HUES64 (cell line): ENCODE data around the gene FGFR2. TPM values are rescaled to one million over a fixed set of nuclear protein-coding genes. Genes with fewer than 3 reads are reported as not detected.

Source experiments
- H3K27ac ChIP-seq: 2 replicates; pipeline ENCODE4 v1.7.0; 2013; ENCODE audit warnings: low read depth, low read length, inconsistent platforms
- H3K27me3 ChIP-seq: 2 replicates; pipeline ENCODE4 v1.6.1; 2013; ENCODE audit warnings: mild to moderate bottlenecking, low read length; ENCODE audit not compliant: insufficient read depth
- H3K36me3 ChIP-seq: 2 replicates; pipeline ENCODE4 v1.6.1; 2013; ENCODE audit warnings: mild to moderate bottlenecking, low read length; ENCODE audit not compliant: insufficient read depth
- H3K4me1 ChIP-seq: 2 replicates; pipeline ENCODE4 v1.6.1; 2013; ENCODE audit warnings: mild to moderate bottlenecking, low read length, moderate library complexity; ENCODE audit not compliant: insufficient read depth
- H3K4me3 ChIP-seq: 2 replicates; pipeline ENCODE4 v1.5.1; 2013; ENCODE audit warnings: mild to moderate bottlenecking, low read length, moderate library complexity
- H3K9ac ChIP-seq: 2 replicates; pipeline ENCODE4 v1.6.1; 2013; ENCODE audit warnings: mild to moderate bottlenecking, low read depth, low read length
- H3K9me3 ChIP-seq: 2 replicates; pipeline ENCODE4 v1.6.1; 2013; ENCODE audit warnings: low read depth, low read length; ENCODE audit not compliant: insufficient read depth
- WGBS: fragments of 150-250, 120-280 bp; methylation state at CpG from one replicate; pipeline ENCODE4 v1.1.7; 2013; ENCODE audit warnings: missing lambda C conversion rate; 5-methylcytosine and 5-hydroxymethylcytosine counted together
- polyA plus RNA-seq, 2 experiments: library from polyadenylated mRNA; stranded (reverse); fragments of 50-300 nt; gene quantifications; one replicate each; pipeline ENCODE4 v1.2.3, GENCODE V29; 2013

The FGFR2 gene
- 45.7 TPM for polyA plus RNA-seq (2013, experiment 1 of 2)
- 46.9 TPM for polyA plus RNA-seq (2013, experiment 2 of 2)

- Histone ChIP-seq H3K9me3 (no peaks in the 10 kb centered on the region), H3K9ac (peak within 1 kb of the TSS; percentile 87), H3K4me1 (peaks cover 52% of the 10 kb centered on the region), H3K4me3 (peak within 1 kb of the TSS; percentile 80), H3K27ac (peak within 1 kb of the TSS; percentile 100), H3K27me3 (peaks cover 13% of the 10 kb centered on the region; the same call in 1 of the 2 replicates), H3K36me3 (peaks cover 10% of the 10 kb centered on the region)
- WGBS, result under 1% methylated on average over 92 of the region's 92 CpGs
Observed at GRCh38 chr10:121598263-121599249, at the start of gene FGFR2. Gene FGFR2, minus strand, starts transcription at chr10:121598444. Its CDS starts 4,627 bp downstream, at chr10:121593817.

DNA sequence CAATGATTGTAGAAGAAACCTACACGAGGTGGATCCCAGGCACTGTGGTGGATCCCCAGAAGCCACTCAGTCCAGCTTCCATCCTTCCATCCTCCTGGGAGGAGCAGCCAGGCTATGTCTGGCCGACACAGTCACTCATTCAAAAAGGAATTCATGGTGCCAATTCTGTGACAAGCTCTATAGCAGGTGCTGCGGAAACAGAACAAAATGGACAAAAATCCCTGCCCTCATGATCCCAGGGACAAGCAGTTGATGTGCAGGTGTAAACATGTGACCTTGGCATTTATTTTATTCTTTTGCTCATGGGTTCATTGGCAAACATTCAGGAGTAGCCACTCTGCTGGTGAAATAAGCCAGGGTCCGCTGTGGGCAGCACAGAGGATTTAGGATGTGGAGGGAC is 49.2 kb upstream of the FGFR2 start:
- Histone ChIP-seq H3K4me1 (no peaks in the 10 kb centered on the region; the same call in 1 of the 2 replicates), H3K9me3 (no peaks in the 10 kb centered on the region), H3K27me3 (no peaks in the 10 kb centered on the region), H3K27ac (no peak overlapping the region), H3K9ac (no peak overlapping the region), H3K4me3 (no peak overlapping the region), H3K36me3 (no peaks in the 10 kb centered on the region)
- WGBS, result 93% methylated on average over 4 of the region's 4 CpGs

DNA sequence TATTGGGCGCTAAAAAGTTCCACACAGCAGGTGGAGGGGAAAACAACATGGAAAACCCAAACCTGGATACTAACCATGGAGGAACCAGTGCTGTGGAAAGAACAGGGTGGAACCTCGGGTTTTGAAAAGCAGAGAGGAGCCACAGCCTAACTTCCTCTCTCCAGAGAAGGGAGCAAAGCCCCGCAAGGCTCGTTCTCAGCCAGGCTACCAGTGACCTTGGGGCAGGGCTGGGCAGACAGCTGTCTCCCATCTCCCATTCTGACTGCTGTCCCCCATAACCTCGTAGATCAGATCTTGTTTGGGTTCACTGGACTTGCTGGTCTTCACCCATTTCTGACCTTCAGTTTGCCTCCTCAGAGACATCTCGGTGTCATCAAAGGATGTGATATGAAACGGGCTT is 47.5 kb upstream of the FGFR2 start:
- Histone ChIP-seq H3K9ac (no peak overlapping the region), H3K27ac (no peak overlapping the region), H3K9me3 (no peaks in the 10 kb centered on the region), H3K4me3 (no peak overlapping the region), H3K36me3 (no peaks in the 10 kb centered on the region), H3K4me1 (no peaks in the 10 kb centered on the region; the same call in 1 of the 2 replicates), H3K27me3 (no peaks in the 10 kb centered on the region)
- 97% methylated on average over 7 of the region's 7 CpGs for WGBS

DNA sequence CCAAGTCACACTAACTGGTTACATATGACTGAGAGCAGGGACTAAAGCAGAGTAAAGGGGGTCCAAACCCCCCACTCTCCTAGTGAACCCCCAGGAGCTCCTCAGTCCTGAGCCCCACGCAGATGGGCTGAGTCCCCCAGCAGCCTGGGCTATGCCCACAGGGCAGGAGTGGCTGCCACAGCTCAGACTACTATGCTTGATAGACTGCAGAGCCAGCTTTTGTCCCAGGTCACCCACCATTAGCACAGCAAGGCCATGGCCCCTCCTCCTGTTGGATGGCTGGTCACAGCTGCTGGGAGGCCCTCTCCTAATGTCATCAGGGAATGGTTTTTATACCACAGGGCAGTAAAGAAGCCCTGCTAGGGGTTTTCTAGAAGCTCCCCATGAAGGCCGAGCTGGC is 46.3 kb upstream of the FGFR2 start:
- no peak overlapping the region for H3K9ac ChIP-seq
- H3K27me3 ChIP-seq, result no peaks in the 10 kb centered on the region
- no peak overlapping the region for H3K4me3 ChIP-seq
- H3K4me1 ChIP-seq, result no peaks in the 10 kb centered on the region; the same call in 1 of the 2 replicates
- WGBS, result 84% methylated on average over 2 of the region's 2 CpGs
- H3K27ac ChIP-seq, result no peak overlapping the region
- no peaks in the 10 kb centered on the region for H3K36me3 ChIP-seq
- H3K9me3 ChIP-seq, result no peaks in the 10 kb centered on the region

GRCh38 chr10:121640266-121640665 is 42.0 kb upstream of the FGFR2 start:
- H3K4me3 ChIP-seq, result no peak overlapping the region
- H3K9ac ChIP-seq, result no peak overlapping the region
- no peak overlapping the region for H3K27ac ChIP-seq
- H3K9me3 ChIP-seq, result peaks cover 11% of the 10 kb centered on the region; the same call in 1 of the 2 replicates
- WGBS, result 97% methylated on average over 3 of the region's 3 CpGs
- H3K27me3 ChIP-seq, result no peaks in the 10 kb centered on the region
- H3K36me3 ChIP-seq, result no peaks in the 10 kb centered on the region
- no peaks in the 10 kb centered on the region for H3K4me1 ChIP-seq

DNA sequence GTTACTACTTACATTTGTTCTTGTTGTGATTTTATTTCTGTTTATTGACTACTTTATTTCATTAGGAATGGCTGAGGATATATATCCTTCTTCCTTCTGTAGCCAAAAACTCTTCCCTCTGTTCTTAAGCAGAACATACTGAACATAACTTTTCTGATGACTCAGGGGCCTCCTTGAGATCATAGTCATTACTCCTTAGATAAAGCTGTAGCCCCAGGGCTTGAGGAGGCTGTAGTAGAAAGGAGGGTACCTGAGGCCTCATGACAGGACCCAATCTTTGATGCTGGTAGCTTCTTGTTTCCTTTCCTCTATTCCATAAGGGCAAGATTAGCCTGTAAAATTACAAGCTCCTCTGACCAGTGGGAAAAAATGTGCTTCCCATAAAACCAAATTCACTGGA is 41.2 kb upstream of the FGFR2 start:
- no peaks in the 10 kb centered on the region for H3K27me3 ChIP-seq
- H3K9ac ChIP-seq, result no peak overlapping the region
- no peak overlapping the region for H3K27ac ChIP-seq
- no peaks in the 10 kb centered on the region for H3K4me1 ChIP-seq
- no peak overlapping the region for H3K4me3 ChIP-seq
- no peaks in the 10 kb centered on the region for H3K36me3 ChIP-seq
- peaks cover 11% of the 10 kb centered on the region; the same call in 1 of the 2 replicates for H3K9me3 ChIP-seq

DNA sequence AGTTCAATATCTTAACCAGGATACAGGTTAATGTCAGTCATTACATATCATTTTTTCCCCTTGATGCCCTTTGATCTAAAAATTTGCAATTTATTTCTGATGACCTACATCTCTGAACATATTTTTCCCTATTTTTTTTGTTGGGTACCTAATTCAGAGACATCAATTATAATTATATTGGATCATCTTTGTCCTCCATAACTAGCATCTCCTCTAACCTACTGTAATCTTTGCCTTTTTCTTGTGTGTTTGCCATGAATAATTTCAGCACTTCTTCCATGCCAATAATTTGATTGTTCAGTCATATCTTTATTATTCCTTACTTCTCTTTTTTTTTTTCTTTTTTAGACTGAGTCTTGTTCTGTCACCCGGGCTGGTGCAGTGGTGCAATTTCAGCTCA is 39.2 kb upstream of the FGFR2 start:
- no peak overlapping the region for H3K4me3 ChIP-seq
- no peak overlapping the region for H3K27ac ChIP-seq
- H3K4me1 ChIP-seq, result no peaks in the 10 kb centered on the region
- H3K27me3 ChIP-seq, result no peaks in the 10 kb centered on the region
- H3K9ac ChIP-seq, result no peak overlapping the region
- WGBS, result 96% methylated on average over 1 of the region's 1 CpG
- H3K36me3 ChIP-seq, result no peaks in the 10 kb centered on the region
- peaks cover 11% of the 10 kb centered on the region; the same call in 1 of the 2 replicates for H3K9me3 ChIP-seq

DNA sequence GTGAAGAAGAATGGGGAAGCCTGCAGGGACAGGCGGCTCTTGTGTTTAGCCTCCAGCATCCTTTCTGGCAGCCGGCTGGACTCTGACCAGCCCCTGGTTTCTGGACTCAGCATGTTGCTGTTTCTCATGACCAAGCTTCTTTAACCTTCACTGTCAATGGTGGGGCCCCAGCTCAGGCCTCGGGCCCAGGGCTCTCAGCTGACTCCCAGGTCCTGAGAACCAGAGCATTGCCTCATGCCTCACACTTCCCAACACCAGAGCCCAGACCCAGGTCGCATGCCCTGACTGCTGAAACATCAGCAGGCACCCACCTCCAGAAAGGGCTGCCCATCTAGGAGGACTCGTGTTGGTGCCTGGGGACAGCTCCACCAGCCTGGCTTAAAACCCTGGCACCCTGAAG is 34.8 kb upstream of the FGFR2 start:
- no peaks in the 10 kb centered on the region for H3K4me1 ChIP-seq
- 84% methylated on average over 5 of the region's 5 CpGs for WGBS
- no peak overlapping the region for H3K9ac ChIP-seq
- H3K27ac ChIP-seq, result no peak overlapping the region
- peaks cover 10% of the 10 kb centered on the region; the same call in 1 of the 2 replicates for H3K9me3 ChIP-seq
- no peak overlapping the region for H3K4me3 ChIP-seq
- no peaks in the 10 kb centered on the region for H3K36me3 ChIP-seq
- H3K27me3 ChIP-seq, result no peaks in the 10 kb centered on the region

DNA sequence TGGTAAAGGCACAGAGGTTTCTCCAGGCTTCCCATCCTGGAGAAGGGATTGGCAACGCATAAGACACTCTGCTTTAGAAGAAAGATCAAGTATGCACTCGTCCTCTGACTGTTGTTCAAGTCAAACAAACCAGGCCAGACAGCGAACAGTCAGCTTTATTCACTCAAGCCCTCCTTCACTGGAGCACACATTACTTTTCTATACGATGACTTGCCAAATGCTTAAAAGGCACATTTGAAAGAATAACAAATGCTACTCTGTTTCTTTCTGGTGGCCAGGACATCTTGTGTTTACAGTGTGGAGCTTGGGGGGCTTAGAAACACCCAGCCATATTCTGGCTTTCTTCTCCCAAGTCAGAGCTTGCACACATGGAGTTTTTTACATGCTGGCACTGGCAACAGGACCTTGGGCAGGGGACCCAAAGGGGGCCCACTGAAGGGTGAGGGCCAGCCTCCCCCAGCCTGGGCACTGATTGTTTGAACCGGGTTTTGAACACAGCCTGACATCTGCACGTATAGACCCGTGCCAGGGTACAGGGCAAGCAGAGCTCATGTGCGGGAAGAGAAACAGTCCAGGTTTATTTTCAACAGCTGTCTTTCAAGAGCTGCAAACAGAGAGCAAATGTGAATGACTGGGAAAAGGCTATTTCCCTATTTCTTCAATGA is 33.3 kb upstream of the FGFR2 start:
- H3K4me1 ChIP-seq, result no peaks in the 10 kb centered on the region
- no peak overlapping the region for H3K9ac ChIP-seq
- no peak overlapping the region for H3K4me3 ChIP-seq
- no peak overlapping the region for H3K27ac ChIP-seq
- H3K27me3 ChIP-seq, result no peaks in the 10 kb centered on the region
- no peaks in the 10 kb centered on the region for H3K9me3 ChIP-seq
- WGBS, result 86% methylated on average over 8 of the region's 8 CpGs
- no peaks in the 10 kb centered on the region for H3K36me3 ChIP-seq

GRCh38 chr10:121628859-121629258 is 30.6 kb upstream of the FGFR2 start:
- no peaks in the 10 kb centered on the region for H3K27me3 ChIP-seq
- no peak overlapping the region for H3K4me3 ChIP-seq
- H3K36me3 ChIP-seq, result no peaks in the 10 kb centered on the region
- no peaks in the 10 kb centered on the region for H3K4me1 ChIP-seq
- H3K27ac ChIP-seq, result no peak overlapping the region
- WGBS, result 78% methylated on average over 4 of the region's 4 CpGs
- no peak overlapping the region for H3K9ac ChIP-seq
- no peaks in the 10 kb centered on the region for H3K9me3 ChIP-seq
